GM21528 (cell line): ENCODE data around the gene PIK3R1.
A peak's percentile ranks its signal among the peaks of the same experiment; 100 is the strongest.

Experiments used
- ATAC-seq: cut with Tn5 transposase; IDR thresholded peaks from one replicate; pipeline ENCODE4 v1.9.1; 2021; ENCODE audit warnings: mild to moderate bottlenecking, moderate library complexity; ENCODE audit not compliant: unreplicated experiment, low FRiP score

Gene PIK3R1

GRCh38 chr5:68317646-68318045 is 102.1 kb downstream of the PIK3R1 start:
- ATAC-seq = no peak

- no peak for ATAC-seq
Measured at GRCh38 chr5:68318955-68319705, 103.6 kb downstream of the PIK3R1 start.

GRCh38 chr5:68319706-68320412 is 104.3 kb downstream of the PIK3R1 start:
- ATAC-seq = no peak

- no peak for ATAC-seq
Measured at GRCh38 chr5:68320413-68320986, 104.9 kb downstream of the PIK3R1 start.

- no peak for ATAC-seq
Measured at GRCh38 chr5:68325065-68325580, 109.6 kb downstream of the PIK3R1 start.

- no peak for ATAC-seq
Measured at GRCh38 chr5:68329554-68330255, 114.1 kb downstream of the PIK3R1 start.

GRCh38 chr5:68330574-68330973 is 115.0 kb downstream of the PIK3R1 start:
- no peak for ATAC-seq

GRCh38 chr5:68331192-68332079 is 115.9 kb downstream of the PIK3R1 start:
- no peak for ATAC-seq

- no peak for ATAC-seq
Measured at GRCh38 chr5:68332080-68332451, 116.5 kb downstream of the PIK3R1 start.

- no peak for ATAC-seq
Measured at GRCh38 chr5:68332556-68332955, 117.0 kb downstream of the PIK3R1 start.

- ATAC-seq = no peak
Measured at GRCh38 chr5:68333649-68334552, 118.3 kb downstream of the PIK3R1 start.

GRCh38 chr5:68334553-68334886 is 119.0 kb downstream of the PIK3R1 start:
- no peak for ATAC-seq

GRCh38 chr5:68335075-68335474 is 119.5 kb downstream of the PIK3R1 start:
- no peak for ATAC-seq

- ATAC-seq = no peak
Measured at GRCh38 chr5:68336200-68336599, 120.6 kb downstream of the PIK3R1 start.

GRCh38 chr5:68337235-68337634 is 121.7 kb downstream of the PIK3R1 start:
- no peak for ATAC-seq

- ATAC-seq = no peak
Measured at GRCh38 chr5:68339921-68340321, 124.4 kb downstream of the PIK3R1 start.

GRCh38 chr5:68341006-68341405 is 125.5 kb downstream of the PIK3R1 start:
- no peak for ATAC-seq

GRCh38 chr5:68342693-68343092 is 127.1 kb downstream of the PIK3R1 start:
- ATAC-seq = no peak

- peak; percentile 49 for ATAC-seq
Measured at GRCh38 chr5:68343421-68343826, 127.9 kb downstream of the PIK3R1 start.
